GM12878 (cell line): ENCODE results near the gene POLR1D. TPM values are rescaled to one million over a fixed set of nuclear protein-coding genes. Genes with fewer than 3 reads are reported as not detected.

ENCODE experiments used
- ATAC-seq: fragments of 200-7000 bp; cut with Tn5 transposase; 3 replicates; pipeline ENCODE4 v1.9.1; 2020; ENCODE audit warnings: mild to moderate bottlenecking, moderate library complexity
- BruUV-seq: library from RNA; stranded (reverse); fragments of 400-500 nt; replicated peaks from 2 replicates; lab custom pipeline; 2021; lab: Mats Ljungman, UMichigan
- CTCF ChIA-PET: fragments of 300-600 bp; sonication (Branson Sonifier 250); formaldehyde crosslinking; extraction: SDS; loops from one replicate; lab custom pipeline; 2021; ENCODE audit warnings: inconsistent platforms; lab: Yijun Ruan, JAX
- POLR2A ChIA-PET: fragments of 350-600 bp; formaldehyde crosslinking; extraction: SDS; loops from one replicate; lab custom pipeline; 2021; ENCODE audit warnings: inconsistent platforms; lab: Charles Lee
- RAD21 ChIA-PET: fragments of 300-600 bp; sonication (Branson Sonifier 250); formaldehyde crosslinking; loops from one replicate; lab custom pipeline; 2023; ENCODE audit warnings: antibody characterized with exemption; ENCODE audit not compliant: unreplicated experiment; lab: Charles Lee
- SMC1A ChIA-PET: fragments of 300-600 bp; sonication (Branson Sonifier 250); formaldehyde crosslinking; loops from one replicate; lab custom pipeline; 2023; ENCODE audit not compliant: unreplicated experiment, uncharacterized antibody; lab: Charles Lee
- DNase-seq: peaks from one replicate; pipeline ENCODE4 v3.0.0-alpha.2; 2011; ENCODE audit warnings: low read depth, low spot score
- FAIRE-seq: peaks from 3 replicates; lab custom pipeline; 2011; peaks lifted over from hg19 to GRCh38; lab: Jason Lieb, UNC
- H2AFZ ChIP-seq: 2 replicates; pipeline ENCODE4 v1.6.0; 2011; ENCODE audit warnings: low read depth, low read length, control low read depth; ENCODE audit not compliant: control insufficient read depth
- H3K27ac ChIP-seq: 2 replicates; pipeline ENCODE4 v1.5.1; 2011; ENCODE audit warnings: control low read depth; ENCODE audit not compliant: control insufficient read depth, insufficient read depth
- H3K27me3 ChIP-seq, 2 experiments: replicated peaks in 1 of 2; 2 replicates each; pipeline versions ENCODE4 v1.6.0 to v1.6.1; 2011; ENCODE audit warnings: low read length in 1 of 2; ENCODE audit not compliant: control insufficient read depth in 2 of 2, insufficient read depth in 2 of 2
- H3K36me3 ChIP-seq, 2 experiments: 2 replicates each; pipeline ENCODE4 v1.5.1; 2011; ENCODE audit warnings: low read length in 1 of 2; ENCODE audit not compliant: control insufficient read depth in 2 of 2, insufficient read depth in 2 of 2
- H3K4me1 ChIP-seq: 2 replicates; pipeline ENCODE4 v1.6.1; 2011; ENCODE audit warnings: mild to moderate bottlenecking, low read length, moderate library complexity, mixed read lengths; ENCODE audit not compliant: control insufficient read depth, insufficient read depth
- H3K4me2 ChIP-seq: 2 replicates; pipeline ENCODE4 v1.6.0; 2011; ENCODE audit warnings: control low read depth; ENCODE audit not compliant: control insufficient read depth, insufficient read depth
- H3K4me3 ChIP-seq: fragments of 200-600 bp; sonication (generic); 2 replicates; pipeline ENCODE4 v1.5.1; 2016
- H3K79me2 ChIP-seq: 2 replicates; pipeline ENCODE4 v1.6.0; 2011; ENCODE audit warnings: low read length; ENCODE audit not compliant: control insufficient read depth, insufficient read depth
- H3K9ac ChIP-seq: 2 replicates; pipeline ENCODE4 v1.8.0; 2011; ENCODE audit warnings: low read length, control low read depth, mixed read lengths; ENCODE audit not compliant: control insufficient read depth, insufficient read depth
- H3K9me3 ChIP-seq: replicated peaks from 3 replicates; pipeline ENCODE4 v1.5.1; 2011; ENCODE audit warnings: mild to moderate bottlenecking, low read length; ENCODE audit not compliant: control insufficient read depth, insufficient read depth
- H4K20me1 ChIP-seq: 2 replicates; pipeline ENCODE4 v1.6.0; 2011; ENCODE audit not compliant: control insufficient read depth, insufficient read depth
- ATF3 ChIP-seq: IDR thresholded peaks from 2 replicates; pipeline ENCODE4 v1.6.1; 2011; ENCODE audit warnings: low read depth, mild to moderate bottlenecking, low read length, moderate library complexity, borderline replicate concordance; ENCODE audit errors: extremely low read depth
- CBX3 ChIP-seq: fragments of 200-600 bp; sonication (generic); IDR thresholded peaks from 2 replicates; pipeline ENCODE4 v1.6.1; 2016; ENCODE audit warnings: low read depth, borderline replicate concordance
- GATAD2B ChIP-seq: fragments of 450-650 bp; conservative IDR thresholded peaks from 2 replicates; pipeline ENCODE4 v1.6.1; 2017; ENCODE audit warnings: low read depth, mild to moderate bottlenecking, moderate library complexity
- JUNB ChIP-seq: IDR thresholded peaks from 2 replicates; pipeline ENCODE4 v1.6.1; 2016; ENCODE audit warnings: antibody characterized with exemption, mild to moderate bottlenecking
- MEF2A ChIP-seq: IDR thresholded peaks from 2 replicates; pipeline ENCODE4 v1.6.1; 2011; ENCODE audit warnings: low read depth, mild to moderate bottlenecking, low read length, moderate library complexity; ENCODE audit not compliant: insufficient read depth
- MYB ChIP-seq: fragments of 150-350 bp; IDR thresholded peaks from 2 replicates; pipeline ENCODE4 v1.6.1; 2014; ENCODE audit warnings: mild to moderate bottlenecking, low read depth, low read length, borderline replicate concordance
- POLR2AphosphoS5 ChIP-seq: IDR thresholded peaks from 2 replicates; pipeline ENCODE4 v1.6.1; 2011; ENCODE audit warnings: mild to moderate bottlenecking, low read length, inconsistent platforms
- PRDM15 ChIP-seq: fragments of 450-650 bp; formaldehyde crosslinking; IDR thresholded peaks from 2 replicates; pipeline ENCODE4 v1.4.0; 2020; ENCODE audit warnings: mild to moderate bottlenecking, moderate library complexity
- RAD21 ChIP-seq: IDR thresholded peaks from 2 replicates; pipeline ENCODE4 v1.6.1; 2011; ENCODE audit warnings: mild to moderate bottlenecking, low read depth, low read length, moderate library complexity; ENCODE audit not compliant: insufficient read depth
- SIX5 ChIP-seq: IDR thresholded peaks from 2 replicates; pipeline ENCODE4 v1.6.1; 2011; ENCODE audit warnings: mild to moderate bottlenecking, low read depth, low read length, moderate library complexity; ENCODE audit not compliant: severe bottlenecking
- TCF3 ChIP-seq: IDR thresholded peaks from 2 replicates; pipeline ENCODE4 v1.6.1; 2012; ENCODE audit warnings: low read depth, mild to moderate bottlenecking, low read length, borderline replicate concordance; ENCODE audit not compliant: insufficient read depth
- ZBED1 ChIP-seq: IDR thresholded peaks from 2 replicates; pipeline ENCODE4 v1.6.1; 2016; ENCODE audit warnings: borderline replicate concordance
- ZBTB33 ChIP-seq: fragments of 450-650 bp; IDR thresholded peaks from 2 replicates; pipeline ENCODE4 v1.6.1; 2017; ENCODE audit warnings: mild to moderate bottlenecking
- in situ Hi-C: fragments of 300-500 bp; cut with MboI; formaldehyde crosslinking; loops from 9 replicates; pipeline ENCODE4 v1.14.3; 2018; ENCODE audit warnings: mixed read lengths
- intact Hi-C: fragments of 100-400 bp; cut with micrococcal nuclease; formaldehyde crosslinking; loops from one replicate; pipeline ENCODE4 v1.14.2; 2022; ENCODE audit not compliant: unreplicated experiment
- polyA plus RNA-seq, 11 experiments: library from polyadenylated mRNA; depleted of rRNA in 4 of 11; unstranded in 6 of 11; stranded (reverse) in 5 of 11; fragments of >200 nt; fragmentation: Nextera tagmentation in 4 of 11; fragmentation: Illumina TruSeq in 1 of 11; extraction: Ambion mirVana in 4 of 11; extraction: Trizol in 1 of 11; gene quantifications; 1 replicate in 1 of 11; 2 replicates in 10 of 11; pipeline versions ENCODE4 v1.2.1 to v1.2.3, GENCODE V29; 2011 to 2016; ENCODE audit warnings: inconsistent platforms in 2 of 11, missing spikeins in 2 of 11, low read depth in 1 of 11
- total RNA-seq, 4 experiments: library from RNA; depleted of rRNA in 3 of 4; stranded (reverse); fragments of >200 nt in 3 of 4; fragmentation: Illumina TruSeq in 1 of 4; extraction: Trizol in 1 of 4; gene quantifications; 2 replicates each; pipeline versions ENCODE4 v1.2.1 to v1.2.3, GENCODE V29; 2013 to 2021

The POLR1D gene
- total and polyA plus RNA-seq, 10 of the 15 experiments (the other 5 are each of a cell fraction or from before 2014, with no cell fraction given), result 119 to 223 (median 160) TPM

DNA sequence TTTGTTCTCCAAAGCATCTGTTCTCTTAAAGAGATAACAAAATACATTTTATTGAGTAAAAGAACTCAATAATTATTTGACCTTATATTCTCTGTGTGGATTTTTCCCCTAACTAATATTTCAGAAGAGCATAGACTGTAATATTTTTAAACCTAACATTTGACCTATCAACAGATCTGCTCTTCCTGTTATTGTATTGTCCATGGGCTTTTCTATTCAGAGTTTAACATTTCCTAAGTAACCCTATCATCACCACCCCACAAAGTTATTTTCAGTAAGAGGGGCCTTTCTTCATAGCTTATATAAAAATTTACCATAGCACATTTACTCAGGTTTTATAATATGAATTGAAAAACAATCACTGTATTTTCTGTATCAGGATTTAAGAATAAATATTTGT is 17.5 kb downstream of the POLR1D start:
- BruUV-seq, result no TSS peak
- Histone ChIP-seq H3K4me2 (no peak overlapping the region), H3K36me3 (peaks cover 0 to 3% of the 10 kb centered on the region in 2 experiments; a peak in 1 of 4 replicates), H3K79me2 (peaks cover 19% of the 10 kb centered on the region), H3K4me1 (no peaks in the 10 kb centered on the region), H3K27me3 (no peaks in the 10 kb centered on the region), H4K20me1 (no peaks in the 10 kb centered on the region), H2AFZ (no peak overlapping the region), H3K9ac (no peak overlapping the region), H3K9me3 (no peaks in the 10 kb centered on the region), H3K27ac (no peak overlapping the region), H3K4me3 (no peak overlapping the region)
- FAIRE-seq (no peak), DNase-seq (no peak), ATAC-seq (no peak)
- intact Hi-C loops, result no loop called here
- RAD21 ChIA-PET, result interaction anchor here (0.9 to 1.3 kb wide), 2 partner anchors 16 to 187 kb away, joined by 3 read pairs; no protein-coding TSS in a partner anchor
- POLR2A ChIA-PET, result interaction anchor here (1.1 to 2.0 kb wide), 2 partner anchors 17 to 19 kb away, joined by 4 to 7 read pairs; partner anchors contain the start of genes LNX2 and POLR1D
- CTCF ChIA-PET, result interaction anchor here (0.9 to 1.6 kb wide), 6 partner anchors 10 to 91 kb away, joined by 3 to 5 read pairs (median 4); no protein-coding TSS in a partner anchor
- no peak for TF ChIP-seq POLR2AphosphoS5
- no peak for TF ChIP-seq TCF3
- TF ChIP-seq MYB, result no peak
- TF ChIP-seq ZBTB33, result no peak
- TF ChIP-seq CBX3, result no peak
- no peak for TF ChIP-seq GATAD2B
- TF ChIP-seq MEF2A, result no peak
- TF ChIP-seq PRDM15 (CRISPR knock-in tag), result no peak
- TF ChIP-seq JUNB, result no peak
- no peak for TF ChIP-seq ATF3
- TF ChIP-seq SIX5, result no peak
- TF ChIP-seq ZBED1, result no peak
- TF ChIP-seq RAD21, result no peak
- in situ Hi-C loops, result no loop called here
- SMC1A ChIA-PET, result interaction anchor here (0.7 to 3.2 kb wide), 5 partner anchors 9 to 313 kb away, joined by 3 to 16 read pairs (median 3); partner anchors contain the start of gene POLR1D
